ENCODE results near the gene SLC49A3.

GRCh38 chr4:676871-677235, 12.1 kb downstream of the SLC49A3 start:
- TF ChIP-seq, protein P1, sequence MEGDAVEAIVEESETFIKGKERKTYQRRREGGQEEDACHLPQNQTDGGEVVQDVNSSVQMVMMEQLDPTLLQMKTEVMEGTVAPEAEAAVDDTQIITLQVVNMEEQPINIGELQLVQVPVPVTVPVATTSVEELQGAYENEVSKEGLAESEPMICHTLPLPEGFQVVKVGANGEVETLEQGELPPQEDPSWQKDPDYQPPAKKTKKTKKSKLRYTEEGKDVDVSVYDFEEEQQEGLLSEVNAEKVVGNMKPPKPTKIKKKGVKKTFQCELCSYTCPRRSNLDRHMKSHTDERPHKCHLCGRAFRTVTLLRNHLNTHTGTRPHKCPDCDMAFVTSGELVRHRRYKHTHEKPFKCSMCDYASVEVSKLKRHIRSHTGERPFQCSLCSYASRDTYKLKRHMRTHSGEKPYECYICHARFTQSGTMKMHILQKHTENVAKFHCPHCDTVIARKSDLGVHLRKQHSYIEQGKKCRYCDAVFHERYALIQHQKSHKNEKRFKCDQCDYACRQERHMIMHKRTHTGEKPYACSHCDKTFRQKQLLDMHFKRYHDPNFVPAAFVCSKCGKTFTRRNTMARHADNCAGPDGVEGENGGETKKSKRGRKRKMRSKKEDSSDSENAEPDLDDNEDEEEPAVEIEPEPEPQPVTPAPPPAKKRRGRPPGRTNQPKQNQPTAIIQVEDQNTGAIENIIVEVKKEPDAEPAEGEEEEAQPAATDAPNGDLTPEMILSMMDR (conservative IDR thresholded peaks at IDR 0.05; ENCODE audit: low read depth, low read length), result no peak
- no peak for TF ChIP-seq EZH2 (IDR thresholded peaks at IDR 0.05; ENCODE audit: low read length, unreplicated experiment)
